Stimulated activated CD4-positive, alpha-beta T cell treated with anti-CD3 and anti-CD28 coated beads, Interleukin-15, amount 100 ng/mL, for 48 hours (primary cell): Measurements from ENCODE around the gene ADAM33.

Experiments
- DNase-seq, 2 donors: peaks; one replicate each; pipeline ENCODE4 v3.0.0-alpha.2; 2020; ENCODE audit warnings: low read depth in 2 of 2

The ADAM33 gene

DNA sequence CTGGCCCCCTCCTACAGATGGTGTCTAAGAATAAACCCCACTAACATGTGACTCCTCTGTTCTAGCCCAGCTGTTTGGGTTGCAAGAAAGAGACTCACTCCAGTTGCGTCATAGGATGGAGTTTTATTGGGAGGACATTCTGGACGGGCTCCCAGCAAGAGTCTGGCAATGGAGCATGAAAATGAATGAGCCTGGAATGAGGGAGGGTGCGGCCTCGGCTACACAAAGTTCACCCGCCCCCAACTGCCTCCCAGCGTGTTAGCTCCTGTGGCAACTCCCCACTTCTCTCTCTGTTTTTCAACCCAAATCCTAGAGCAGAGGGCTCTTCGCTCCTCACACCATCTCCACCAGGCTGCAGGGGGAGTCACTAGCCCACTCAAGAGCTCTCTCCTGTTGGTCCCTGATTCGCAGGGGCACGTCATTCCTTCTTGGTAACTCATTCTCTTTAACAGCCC is 5.1 kb upstream of the ADAM33 start:
- no peak for DNase-seq

- no peak for DNase-seq
Observed at GRCh38 chr20:3686421-3686820, 4.6 kb upstream of the ADAM33 start.

GRCh38 chr20:3685341-3685740 is 3.5 kb upstream of the ADAM33 start:
- no peak for DNase-seq

GRCh38 chr20:3681352-3681930 is 369 bp downstream of the ADAM33 start:
- no peak for DNase-seq

DNA sequence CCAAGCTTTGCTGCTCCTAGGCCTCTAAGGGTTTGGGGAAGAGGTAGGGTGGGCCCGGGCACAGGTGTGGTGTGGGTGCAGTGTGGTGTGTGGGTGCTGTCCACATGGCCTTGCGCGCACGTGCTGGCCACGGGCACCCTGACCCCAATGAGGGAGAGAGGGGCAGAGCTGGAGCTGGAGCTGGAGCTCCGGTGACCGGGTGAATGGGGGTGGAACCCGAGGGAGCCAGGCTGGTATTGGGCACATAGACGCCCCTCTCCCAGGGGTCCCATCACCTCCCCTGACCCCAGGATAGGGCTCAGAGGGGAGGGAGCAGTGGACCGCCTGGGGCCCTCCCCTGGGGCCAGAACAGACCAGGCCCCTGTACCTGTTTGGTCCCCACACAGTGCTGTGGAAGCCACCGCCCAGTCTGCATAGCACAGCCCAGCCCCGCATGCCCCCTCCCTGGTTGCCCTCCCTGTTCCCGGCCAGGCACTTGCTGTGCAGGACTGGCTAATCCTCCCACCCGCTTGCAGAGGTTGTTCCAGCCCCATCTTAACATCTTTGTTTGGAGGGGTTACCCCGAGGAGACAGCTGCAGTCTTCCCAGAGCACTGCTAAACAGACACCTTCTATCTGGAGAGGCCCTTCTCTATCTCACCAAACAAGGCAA is 984 bp downstream of the ADAM33 start:
- no peak for DNase-seq

DNA sequence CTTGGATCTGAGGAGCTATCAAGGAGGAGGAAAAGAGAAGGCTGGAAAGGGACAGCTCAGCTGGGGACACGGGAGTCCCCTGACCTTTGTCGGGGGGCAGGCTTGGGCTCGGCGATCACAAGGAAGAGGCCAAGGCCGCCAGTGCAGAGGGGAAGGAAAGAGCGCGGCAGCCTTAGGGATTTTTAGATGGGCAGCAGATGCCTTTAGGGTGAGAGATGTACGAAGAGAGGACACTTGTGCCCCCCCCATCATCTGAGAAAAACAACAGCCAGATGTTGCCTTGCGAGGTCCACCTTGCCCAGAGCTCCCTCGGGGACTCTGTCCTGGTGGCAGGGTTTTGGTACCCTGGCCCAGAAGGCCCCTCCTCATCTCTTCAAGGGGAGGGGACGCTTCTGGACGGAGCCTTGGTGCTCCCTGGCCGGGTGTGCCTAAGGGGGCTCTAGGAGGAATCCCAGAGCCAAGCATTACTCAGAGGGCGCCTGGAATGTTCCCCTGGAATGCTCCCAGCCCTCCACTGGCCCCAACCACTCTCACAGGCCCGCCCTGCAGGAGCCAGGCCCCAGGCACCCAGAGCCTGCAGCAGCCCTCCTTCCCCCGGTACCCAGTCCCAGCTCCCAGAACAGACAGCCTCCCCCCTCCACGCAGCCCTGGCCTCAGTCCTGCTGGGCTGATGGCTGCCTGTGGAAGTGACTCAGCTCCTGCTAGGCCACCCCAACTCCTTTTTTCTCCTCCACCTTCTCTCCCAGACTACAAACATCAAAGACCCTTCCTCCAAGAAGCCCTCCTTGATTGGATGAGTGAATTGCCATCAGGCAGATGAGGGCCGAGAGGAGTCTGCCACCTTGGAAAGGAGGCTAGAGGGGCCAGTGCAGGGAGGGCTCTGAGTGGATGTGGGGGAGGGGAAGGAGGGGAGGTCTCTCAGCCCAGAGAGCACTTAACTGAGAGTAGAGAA is 1.8 kb downstream of the ADAM33 start:
- DNase-seq: no peak

GRCh38 chr20:3678856-3679720 is 2.7 kb downstream of the ADAM33 start:
- DNase-seq: no peak

GRCh38 chr20:3678198-3678597 is 3.6 kb downstream of the ADAM33 start:
- no peak for DNase-seq

DNA sequence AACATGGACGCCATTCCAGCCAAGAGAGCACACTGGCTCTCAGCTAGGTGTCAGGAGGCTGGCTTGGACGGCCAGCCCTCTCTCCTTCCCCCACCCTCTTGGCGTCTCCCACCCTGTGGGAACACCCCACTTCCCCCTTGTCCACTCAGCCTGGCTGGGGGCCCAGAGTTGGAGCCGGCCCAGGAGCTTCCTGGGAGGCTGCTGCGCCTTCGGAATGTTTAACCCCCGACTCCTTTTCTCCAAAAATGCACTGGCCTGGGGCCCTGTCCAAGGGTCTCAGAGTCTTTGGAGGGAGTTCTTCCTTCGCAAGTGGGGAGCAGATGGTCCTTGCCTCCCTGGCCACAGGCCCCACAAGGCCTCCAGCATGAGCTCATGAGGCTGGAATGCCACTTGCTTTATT is 4.1 kb downstream of the ADAM33 start:
- DNase-seq: no peak

- no peak for DNase-seq
Observed at GRCh38 chr20:3674995-3675900, 6.6 kb downstream of the ADAM33 start.

DNA sequence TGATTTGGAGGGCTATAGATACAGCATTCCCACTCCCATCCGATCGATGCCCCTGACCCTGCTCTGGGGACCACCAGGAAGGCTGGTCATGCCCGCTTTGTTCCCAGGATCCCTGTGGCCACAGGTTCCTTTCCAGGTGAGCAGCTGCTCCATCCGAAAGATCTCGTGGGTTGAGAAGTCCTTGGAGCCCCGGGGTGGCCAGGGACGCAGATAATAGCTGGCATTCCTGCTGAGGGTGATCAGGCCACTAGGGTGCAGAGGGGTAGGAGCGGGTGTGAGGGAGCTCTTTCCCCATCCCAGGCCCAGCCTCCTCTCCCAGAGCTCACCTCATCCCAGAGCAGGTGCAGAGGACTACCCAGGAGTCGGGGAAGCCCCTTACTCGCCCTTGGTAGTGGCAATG is 7.4 kb downstream of the ADAM33 start:
- no peak for DNase-seq

GRCh38 chr20:3673221-3674070 is 8.4 kb downstream of the ADAM33 start:
- DNase-seq: no peak

- DNase-seq: no peak
Observed at GRCh38 chr20:3672547-3673171, 9.2 kb downstream of the ADAM33 start.

GRCh38 chr20:3671986-3672546 is 9.7 kb downstream of the ADAM33 start:
- no peak for DNase-seq

DNA sequence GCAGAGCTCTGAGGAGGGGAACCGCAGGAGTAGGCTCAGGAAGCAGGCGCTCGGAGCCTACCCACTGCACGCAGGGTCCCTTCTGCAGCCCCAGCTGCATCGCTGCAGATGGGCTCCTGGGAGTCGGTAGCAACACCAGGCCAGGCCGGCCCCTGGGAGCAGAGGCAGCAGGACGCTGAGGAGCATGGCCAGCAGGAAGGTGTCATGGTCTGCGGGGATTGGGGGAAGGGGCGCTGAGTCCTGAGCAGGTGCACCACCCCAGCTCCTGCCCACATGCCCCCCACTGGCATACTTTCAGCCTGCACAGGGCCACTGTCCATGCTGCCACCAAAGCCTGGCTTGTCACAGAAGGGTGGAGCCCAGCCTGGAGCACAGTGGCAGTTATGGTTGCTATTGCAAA is 10.9 kb downstream of the ADAM33 start:
- no peak for DNase-seq

DNA sequence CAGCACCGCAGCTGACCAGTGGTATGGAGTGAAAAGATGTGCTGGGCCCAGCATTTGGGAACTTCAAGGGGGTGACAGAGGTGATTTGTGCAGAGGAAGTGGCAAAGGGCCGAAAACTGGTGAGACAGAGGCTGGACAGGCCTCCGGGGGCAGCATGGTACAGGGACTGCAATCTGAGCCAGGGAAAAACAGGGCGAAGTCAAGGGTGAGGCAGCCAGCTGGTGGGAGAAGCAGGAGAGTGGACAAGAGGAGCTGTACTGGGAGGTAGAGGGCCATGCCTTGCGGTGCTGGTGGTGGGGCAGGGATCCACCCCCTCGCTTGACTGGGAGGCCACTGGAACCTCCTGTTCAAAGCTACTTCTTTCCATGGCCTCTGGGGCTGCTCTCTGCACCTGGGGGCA is 11.3 kb downstream of the ADAM33 start:
- DNase-seq: no peak

GRCh38 chr20:3669710-3670367 is 12.0 kb downstream of the ADAM33 start:
- no peak for DNase-seq

DNA sequence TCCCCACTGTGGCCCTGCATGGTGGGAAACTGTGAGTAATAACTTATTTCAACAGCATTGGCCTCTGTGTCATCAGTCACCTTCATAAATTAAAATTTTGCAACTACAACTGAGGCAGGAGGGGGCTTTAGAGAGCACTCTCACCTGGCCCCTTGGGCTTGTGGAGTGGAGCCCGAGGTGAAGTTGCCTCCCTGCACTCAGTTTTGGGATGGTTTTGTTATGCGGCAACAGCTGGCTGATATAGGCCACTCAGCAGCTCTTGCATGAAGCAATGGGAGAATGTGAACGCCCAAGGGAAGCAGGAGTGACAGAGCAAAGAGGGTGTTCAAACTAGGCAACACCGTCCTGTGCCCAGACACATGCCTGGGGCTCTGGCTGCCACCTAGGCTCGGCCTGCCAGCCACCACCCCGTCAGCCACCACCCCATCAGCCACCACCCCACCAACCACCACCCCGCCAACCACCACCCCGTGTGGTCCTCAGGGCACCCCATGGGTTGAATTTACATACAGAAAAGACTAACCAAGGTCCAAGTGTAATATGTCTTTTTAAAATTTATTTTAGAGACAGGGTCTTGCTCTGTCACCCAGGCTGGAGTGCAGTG is 14.3 kb downstream of the ADAM33 start:
- no peak for DNase-seq
